IMR-90 (cell line): Measurements from ENCODE around the gene GSE1.

ENCODE experiments used
- FOS ChIP-seq: fragments of 150-350 bp; IDR thresholded peaks from 2 replicates; pipeline ENCODE4 v1.6.1; 2016; ENCODE audit warnings: low read depth, low read length
- MAZ ChIP-seq: IDR thresholded peaks from 2 replicates; pipeline ENCODE4 v1.6.1; 2012; ENCODE audit warnings: low read depth, mild to moderate bottlenecking, low read length, improper control_type of control experiment, moderate library complexity, borderline replicate concordance
- MXI1 ChIP-seq: IDR thresholded peaks from 2 replicates; pipeline ENCODE4 v1.6.1; 2012; ENCODE audit warnings: low read depth, mild to moderate bottlenecking, low read length, moderate library complexity, borderline replicate concordance
- NFE2L2 ChIP-seq: fragments of 150-350 bp; IDR thresholded peaks from 2 replicates; pipeline ENCODE4 v1.6.1; 2016; ENCODE audit warnings: low read depth, mild to moderate bottlenecking, low read length
- POLR2A ChIP-seq: IDR thresholded peaks from 2 replicates; pipeline ENCODE4 v1.6.1; 2012; ENCODE audit warnings: mild to moderate bottlenecking, low read depth, low read length
- RAD21 ChIP-seq: IDR thresholded peaks from 2 replicates; pipeline ENCODE4 v1.6.1; 2012; ENCODE audit warnings: low read length, improper control_type of control experiment
- TF ChIP-seq, protein P1 (sequence below): conservative IDR thresholded peaks from 2 replicates; pipeline ENCODE4 v1.5.1; 2012; ENCODE audit warnings: mild to moderate bottlenecking, low read depth, low read length, improper control_type of control experiment

GRCh38 chr16:85616607-85617321 is 3.6 kb downstream of the GSE1 start:
- TF ChIP-seq, protein P1, sequence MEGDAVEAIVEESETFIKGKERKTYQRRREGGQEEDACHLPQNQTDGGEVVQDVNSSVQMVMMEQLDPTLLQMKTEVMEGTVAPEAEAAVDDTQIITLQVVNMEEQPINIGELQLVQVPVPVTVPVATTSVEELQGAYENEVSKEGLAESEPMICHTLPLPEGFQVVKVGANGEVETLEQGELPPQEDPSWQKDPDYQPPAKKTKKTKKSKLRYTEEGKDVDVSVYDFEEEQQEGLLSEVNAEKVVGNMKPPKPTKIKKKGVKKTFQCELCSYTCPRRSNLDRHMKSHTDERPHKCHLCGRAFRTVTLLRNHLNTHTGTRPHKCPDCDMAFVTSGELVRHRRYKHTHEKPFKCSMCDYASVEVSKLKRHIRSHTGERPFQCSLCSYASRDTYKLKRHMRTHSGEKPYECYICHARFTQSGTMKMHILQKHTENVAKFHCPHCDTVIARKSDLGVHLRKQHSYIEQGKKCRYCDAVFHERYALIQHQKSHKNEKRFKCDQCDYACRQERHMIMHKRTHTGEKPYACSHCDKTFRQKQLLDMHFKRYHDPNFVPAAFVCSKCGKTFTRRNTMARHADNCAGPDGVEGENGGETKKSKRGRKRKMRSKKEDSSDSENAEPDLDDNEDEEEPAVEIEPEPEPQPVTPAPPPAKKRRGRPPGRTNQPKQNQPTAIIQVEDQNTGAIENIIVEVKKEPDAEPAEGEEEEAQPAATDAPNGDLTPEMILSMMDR: no peak
- TF ChIP-seq POLR2A (no peak), NFE2L2 (no peak), MXI1 (no peak), MAZ (no peak), RAD21 (no peak), FOS (no peak)
